ENCODE results near the gene ZNF423.

GRCh38 chr16:49703483-49703882 is 152.4 kb downstream of the ZNF423 start:
- TF ChIP-seq CTCF (IDR thresholded peaks at IDR 0.05) (no peak), POLR2A (IDR thresholded peaks at IDR 0.05) (no peak)
